ENCODE results near the gene APOBEC3B.
"Not testable (repeated sequence)": the region's sequence is repeated elsewhere in the genome, so short reads cannot be mapped to it uniquely, and the experiment has no call there.

GRCh38 chr22:38980587-38980986, 1.6 kb upstream of the APOBEC3B start:
- not testable (repeated sequence) for TF ChIP-seq CTCF (IDR thresholded peaks at IDR 0.05; ENCODE audit: borderline replicate concordance, extremely low read depth, low read length, poor library complexity, severe bottlenecking); EZH2 (IDR thresholded peaks at IDR 0.05; ENCODE audit: borderline replicate concordance, low read depth, low read length, severe bottlenecking)

Measured in DND-41 (cell line).